KOPT-K1 (cell line): ENCODE data around the gene UBQLN3.

Experiments used
- H3K27ac ChIP-seq: fragments of 200-600 bp; sonication (generic); 2 replicates; pipeline ENCODE4 v1.5.1; 2016; ENCODE audit warnings: antibody characterized with exemption, mild to moderate bottlenecking, low read depth, low read length; ENCODE audit not compliant: poor library complexity, severe bottlenecking
- H3K36me3 ChIP-seq: fragments of 200-600 bp; sonication (generic); 2 replicates; pipeline ENCODE4 v1.5.1; 2017; ENCODE audit warnings: antibody characterized with exemption, mild to moderate bottlenecking, low read length, moderate library complexity; ENCODE audit not compliant: insufficient read depth
- H3K9me3 ChIP-seq: fragments of 200-600 bp; sonication (generic); 2 replicates; pipeline ENCODE4 v1.5.1; 2017; ENCODE audit warnings: antibody characterized with exemption, low read length, mild to moderate bottlenecking; ENCODE audit not compliant: insufficient read depth, poor library complexity, severe bottlenecking

Gene UBQLN3

DNA sequence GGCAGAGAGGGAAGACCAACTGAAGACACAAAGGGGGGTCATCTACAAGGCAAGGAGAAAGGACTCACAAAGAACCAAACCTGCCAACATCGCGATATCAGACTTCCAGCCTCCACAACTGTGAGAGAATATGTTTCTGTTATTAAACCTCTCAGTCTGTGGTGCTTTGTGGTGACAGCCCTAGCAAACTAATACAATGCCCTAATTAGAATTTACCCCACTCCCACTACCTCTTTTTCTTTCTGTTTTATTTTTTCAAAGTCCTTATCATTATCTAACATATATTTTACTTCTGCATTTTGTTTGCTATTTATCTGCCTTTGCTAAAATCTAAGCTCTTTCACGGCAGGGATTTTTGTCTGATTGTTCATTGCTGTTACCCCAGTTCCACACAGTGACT lies 23.8 kb downstream of the UBQLN3 start:
- no peaks in the 10 kb centered on the region for H3K9me3 ChIP-seq
- H3K36me3 ChIP-seq = no peaks in the 10 kb centered on the region
- no peak overlapping the region for H3K27ac ChIP-seq

DNA sequence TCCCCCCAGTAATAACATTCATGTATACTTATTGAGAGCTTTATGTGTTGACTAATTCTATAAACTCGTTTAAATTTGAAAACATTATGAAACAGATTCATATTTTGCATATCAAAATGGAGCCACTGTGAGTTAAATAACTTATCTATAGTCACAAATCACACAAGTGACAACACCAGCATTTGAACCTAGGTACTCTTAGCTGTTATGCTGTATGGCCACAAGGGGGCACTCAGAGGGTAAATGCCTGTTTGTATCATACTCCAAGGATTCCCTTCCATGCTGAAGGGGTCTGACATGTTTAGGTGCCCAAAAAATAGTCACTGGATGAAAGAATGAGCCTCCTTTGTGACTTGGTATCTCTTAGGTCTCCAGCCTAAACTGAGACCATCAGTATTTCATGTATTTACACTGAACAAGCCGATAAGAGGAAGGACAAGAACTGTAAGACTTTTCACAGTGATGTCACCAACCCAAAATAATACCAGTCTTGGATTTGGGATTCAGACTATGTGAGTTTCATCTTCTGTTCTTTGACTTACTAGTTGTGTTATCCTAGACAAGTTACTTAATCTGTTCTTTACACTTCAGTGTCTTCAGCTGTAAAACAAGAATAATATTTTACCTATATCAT lies 33.5 kb downstream of the UBQLN3 start:
- Histone ChIP-seq H3K36me3 (no peaks in the 10 kb centered on the region), H3K27ac (no peak overlapping the region), H3K9me3 (no peaks in the 10 kb centered on the region)

DNA sequence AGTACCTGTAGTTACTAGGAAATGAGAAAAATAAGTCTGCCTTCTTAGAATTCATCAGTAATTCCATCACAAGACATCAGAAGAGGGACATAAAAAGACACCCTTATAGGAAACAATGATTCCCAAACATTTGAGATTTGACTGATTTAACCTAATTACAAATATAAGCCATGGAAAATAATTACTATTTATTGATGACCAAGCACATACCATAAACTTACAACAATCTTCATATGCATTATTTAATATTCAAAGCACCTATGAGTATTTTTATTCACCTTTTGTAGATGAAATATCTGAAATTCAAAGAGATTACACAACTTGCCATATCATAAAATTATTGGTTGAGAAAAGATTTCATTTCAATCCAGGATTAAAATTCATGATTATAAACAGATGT lies 35.8 kb downstream of the UBQLN3 start:
- Histone ChIP-seq H3K36me3 (no peaks in the 10 kb centered on the region), H3K27ac (no peak overlapping the region), H3K9me3 (no peaks in the 10 kb centered on the region)

DNA sequence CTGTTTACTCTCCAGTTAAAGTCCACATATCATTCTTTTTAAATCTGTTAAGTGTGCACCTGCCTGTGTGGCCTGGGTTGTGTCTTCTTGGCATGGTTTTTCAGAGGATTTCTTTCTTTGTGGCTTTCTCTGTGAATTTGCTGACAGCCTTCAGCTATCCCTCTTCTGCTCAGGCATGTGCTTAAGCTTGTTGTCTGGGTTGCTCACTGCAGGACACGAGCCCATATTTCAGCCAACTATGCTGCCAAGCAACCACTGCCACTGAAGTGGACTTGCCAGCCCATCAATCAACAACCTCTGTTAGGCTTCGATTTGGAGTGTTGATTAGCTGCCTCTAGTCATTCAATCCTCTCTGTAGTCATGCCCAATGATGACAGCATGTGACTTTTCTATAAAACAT lies 42.2 kb downstream of the UBQLN3 start:
- Histone ChIP-seq H3K36me3 (no peaks in the 10 kb centered on the region), H3K27ac (no peak overlapping the region), H3K9me3 (no peaks in the 10 kb centered on the region)

DNA sequence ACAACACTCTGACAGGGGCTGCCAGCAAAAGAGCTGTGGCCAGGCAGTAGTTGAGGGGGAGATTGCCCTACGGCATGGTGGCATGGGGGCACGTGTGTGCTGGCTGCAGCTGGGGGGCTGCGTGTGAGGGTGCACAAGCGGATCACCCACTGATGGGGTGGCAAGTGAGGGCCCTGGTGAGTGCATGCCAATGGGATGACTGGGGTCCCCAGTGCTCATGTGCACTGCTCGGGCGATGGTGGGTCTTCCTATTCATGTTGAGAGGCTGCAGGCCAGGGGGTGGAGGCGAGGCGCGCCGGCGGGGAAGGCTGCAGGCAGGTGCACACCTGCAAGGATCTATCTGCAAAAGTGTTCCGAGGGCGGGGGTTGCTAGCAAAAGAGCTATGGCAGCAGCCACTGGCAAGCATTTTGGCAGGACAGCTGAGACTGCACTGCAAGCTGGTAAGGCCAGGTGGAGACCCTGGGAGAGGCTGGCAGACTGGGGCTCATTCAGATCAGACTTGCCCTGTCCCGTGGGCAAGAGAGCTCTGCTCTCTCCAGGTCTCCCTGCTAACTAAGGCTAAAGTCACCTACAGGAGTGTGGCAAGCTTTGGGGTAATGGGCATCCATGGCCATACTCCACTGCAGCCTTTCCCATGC lies 48.7 kb downstream of the UBQLN3 start:
- no peak overlapping the region for H3K27ac ChIP-seq

More for the DNA sequence above, 48.7 kb downstream of the UBQLN3 start:
- no peaks in the 10 kb centered on the region for H3K36me3 ChIP-seq
- no peaks in the 10 kb centered on the region for H3K9me3 ChIP-seq
